ENCODE data around the gene ZP2.
"Not testable (repeated sequence)": the region's sequence is repeated elsewhere in the genome, so short reads cannot be mapped to it uniquely, and the experiment has no call there.

The ZP2 gene

GRCh38 chr16:21153124-21153729, 58.1 kb downstream of the ZP2 start:
- intact Hi-C loops (cut with DNase I), result loop anchor here (10.0 kb wide), 1 partner anchor 402 kb away; no protein-coding TSS in a partner anchor
- DNase-seq, result not testable (repeated sequence)

- intact Hi-C loops (cut with DNase I), result loop anchor here (10.0 kb wide), 1 partner anchor 402 kb away; no protein-coding TSS in a partner anchor
These were observed 59.0 kb downstream of the ZP2 start for GRCh38 chr16:21152160-21153030.

GRCh38 chr16:21150375-21151001, 60.9 kb downstream of the ZP2 start, which contains the start of gene DNAH3:
Gene DNAH3 (minus strand): TSS chr16:21150846. CDS start chr16:21150319, 527 bp downstream.
- no peak for DNase-seq
- intact Hi-C loops (cut with DNase I), result loop anchor here (10.0 kb wide), 1 partner anchor 404 kb away; no protein-coding TSS in a partner anchor

More at GRCh38 chr16:21152160-21153030, 59.0 kb downstream of the ZP2 start:
- not testable (repeated sequence) for DNase-seq

All from posterior cingulate gyrus (tissue), 11 donors.